WTC11 (cell line): ENCODE data around the gene EDN2.

Source experiments
- ATF1 ChIP-seq: sonication (generic); formaldehyde crosslinking; IDR thresholded peaks from 2 replicates; pipeline ENCODE4 v1.8.1; 2023; ENCODE audit warnings: mild to moderate bottlenecking, moderate library complexity, missing genetic modification reagents
- SP1 ChIP-seq: sonication (generic); formaldehyde crosslinking; conservative IDR thresholded peaks from 2 replicates; pipeline ENCODE4 v1.8.1; 2022; ENCODE audit warnings: missing genetic modification reagents
- TF ChIP-seq, protein P1 (sequence below): sonication (generic); formaldehyde crosslinking; IDR thresholded peaks from 2 replicates; pipeline ENCODE4 v1.8.1; 2022; ENCODE audit warnings: low read depth, mild to moderate bottlenecking, moderate library complexity, missing genetic modification reagents, borderline replicate concordance
- TF ChIP-seq, protein P2 (sequence below): sonication (generic); formaldehyde crosslinking; IDR thresholded peaks from 2 replicates; pipeline ENCODE4 v1.8.1; 2023; ENCODE audit warnings: mild to moderate bottlenecking, missing genetic modification reagents, moderate library complexity
- TF ChIP-seq, protein P3 (sequence below): fragments of 200-600 bp; IDR thresholded peaks from 2 replicates; pipeline ENCODE4 v1.8.0; 2022; ENCODE audit warnings: antibody characterized with exemption
- TF ChIP-seq, protein P4 (sequence below): sonication (generic); formaldehyde crosslinking; conservative IDR thresholded peaks from 2 replicates; pipeline ENCODE4 v1.8.1; 2022; ENCODE audit warnings: mild to moderate bottlenecking, missing genetic modification reagents

DNA sequence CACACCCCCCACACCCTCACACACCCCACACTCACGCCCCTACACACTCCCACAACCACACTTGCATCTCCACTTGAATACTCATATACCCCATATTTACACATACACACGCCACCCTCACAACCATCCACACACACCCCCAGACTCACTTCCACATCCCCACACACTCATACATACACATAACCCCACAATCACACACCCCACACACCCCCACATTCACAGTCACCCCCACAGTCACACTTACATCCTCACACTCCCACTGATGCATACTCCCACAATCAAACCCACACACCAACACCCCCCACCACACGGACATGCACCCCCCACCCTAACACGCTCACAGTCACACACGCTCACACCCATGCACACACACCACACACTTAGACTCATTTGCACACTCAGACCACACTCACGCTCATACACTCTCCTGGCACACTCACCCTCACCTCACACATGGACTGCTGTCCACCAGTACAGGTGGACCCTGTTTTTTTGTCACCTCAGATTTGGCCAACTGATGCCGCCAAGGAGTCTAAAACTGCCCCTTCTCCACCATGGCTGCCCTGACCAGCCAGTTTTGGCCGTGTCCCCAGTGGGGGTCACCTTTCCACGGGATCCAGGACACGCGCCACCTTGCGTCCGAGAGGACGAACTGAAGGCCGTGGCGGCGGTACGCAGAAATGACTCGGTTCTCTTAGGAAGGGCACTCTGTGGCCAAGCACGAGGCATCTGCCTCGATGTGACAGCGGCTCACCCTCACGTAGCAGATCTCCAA, 45.3 kb upstream of the EDN2 start:
- TF ChIP-seq, protein P1, sequence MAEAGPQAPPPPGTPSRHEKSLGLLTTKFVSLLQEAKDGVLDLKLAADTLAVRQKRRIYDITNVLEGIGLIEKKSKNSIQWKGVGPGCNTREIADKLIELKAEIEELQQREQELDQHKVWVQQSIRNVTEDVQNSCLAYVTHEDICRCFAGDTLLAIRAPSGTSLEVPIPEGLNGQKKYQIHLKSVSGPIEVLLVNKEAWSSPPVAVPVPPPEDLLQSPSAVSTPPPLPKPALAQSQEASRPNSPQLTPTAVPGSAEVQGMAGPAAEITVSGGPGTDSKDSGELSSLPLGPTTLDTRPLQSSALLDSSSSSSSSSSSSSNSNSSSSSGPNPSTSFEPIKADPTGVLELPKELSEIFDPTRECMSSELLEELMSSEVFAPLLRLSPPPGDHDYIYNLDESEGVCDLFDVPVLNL (CRISPR knock-in tag), result no peak
- TF ChIP-seq SP1 (CRISPR knock-in tag), result no peak
- TF ChIP-seq, protein P2, sequence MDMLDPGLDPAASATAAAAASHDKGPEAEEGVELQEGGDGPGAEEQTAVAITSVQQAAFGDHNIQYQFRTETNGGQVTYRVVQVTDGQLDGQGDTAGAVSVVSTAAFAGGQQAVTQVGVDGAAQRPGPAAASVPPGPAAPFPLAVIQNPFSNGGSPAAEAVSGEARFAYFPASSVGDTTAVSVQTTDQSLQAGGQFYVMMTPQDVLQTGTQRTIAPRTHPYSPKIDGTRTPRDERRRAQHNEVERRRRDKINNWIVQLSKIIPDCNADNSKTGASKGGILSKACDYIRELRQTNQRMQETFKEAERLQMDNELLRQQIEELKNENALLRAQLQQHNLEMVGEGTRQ, result no peak
- TF ChIP-seq, protein P3, sequence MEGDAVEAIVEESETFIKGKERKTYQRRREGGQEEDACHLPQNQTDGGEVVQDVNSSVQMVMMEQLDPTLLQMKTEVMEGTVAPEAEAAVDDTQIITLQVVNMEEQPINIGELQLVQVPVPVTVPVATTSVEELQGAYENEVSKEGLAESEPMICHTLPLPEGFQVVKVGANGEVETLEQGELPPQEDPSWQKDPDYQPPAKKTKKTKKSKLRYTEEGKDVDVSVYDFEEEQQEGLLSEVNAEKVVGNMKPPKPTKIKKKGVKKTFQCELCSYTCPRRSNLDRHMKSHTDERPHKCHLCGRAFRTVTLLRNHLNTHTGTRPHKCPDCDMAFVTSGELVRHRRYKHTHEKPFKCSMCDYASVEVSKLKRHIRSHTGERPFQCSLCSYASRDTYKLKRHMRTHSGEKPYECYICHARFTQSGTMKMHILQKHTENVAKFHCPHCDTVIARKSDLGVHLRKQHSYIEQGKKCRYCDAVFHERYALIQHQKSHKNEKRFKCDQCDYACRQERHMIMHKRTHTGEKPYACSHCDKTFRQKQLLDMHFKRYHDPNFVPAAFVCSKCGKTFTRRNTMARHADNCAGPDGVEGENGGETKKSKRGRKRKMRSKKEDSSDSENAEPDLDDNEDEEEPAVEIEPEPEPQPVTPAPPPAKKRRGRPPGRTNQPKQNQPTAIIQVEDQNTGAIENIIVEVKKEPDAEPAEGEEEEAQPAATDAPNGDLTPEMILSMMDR, result no peak
- no peak for TF ChIP-seq ATF1 (CRISPR knock-in tag)
- TF ChIP-seq, protein P4, sequence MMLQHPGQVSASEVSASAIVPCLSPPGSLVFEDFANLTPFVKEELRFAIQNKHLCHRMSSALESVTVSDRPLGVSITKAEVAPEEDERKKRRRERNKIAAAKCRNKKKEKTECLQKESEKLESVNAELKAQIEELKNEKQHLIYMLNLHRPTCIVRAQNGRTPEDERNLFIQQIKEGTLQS (CRISPR knock-in tag), result no peak
